HepG2 (cell line): Measurements from ENCODE around the gene CLDN7. TPM values are rescaled to one million over a fixed set of nuclear protein-coding genes. Genes with fewer than 3 reads are reported as not detected.
A peak's percentile ranks its signal among the peaks of the same experiment; 100 is the strongest.

Source experiments
- CBX5 ChIP-seq: sonication (generic); formaldehyde crosslinking; IDR thresholded peaks from 2 replicates; pipeline ENCODE4 v1.4.0; 2020; ENCODE audit warnings: missing genetic modification reagents, borderline replicate concordance
- KDM2A ChIP-seq: sonication (generic); formaldehyde crosslinking; IDR thresholded peaks from 2 replicates; pipeline ENCODE4 v1.4.0; 2020; ENCODE audit warnings: low read depth, missing genetic modification reagents, borderline replicate concordance
- KMT2B ChIP-seq: IDR thresholded peaks from 2 replicates; pipeline ENCODE4 v1.6.1; 2016; ENCODE audit warnings: missing genetic modification reagents, missing compliant biosample characterization
- NFIC ChIP-seq: IDR thresholded peaks from 2 replicates; pipeline ENCODE4 v1.6.1; 2012; ENCODE audit warnings: mild to moderate bottlenecking, low read length, inconsistent platforms
- ZFY ChIP-seq: sonication (generic); formaldehyde crosslinking; IDR thresholded peaks from 2 replicates; pipeline ENCODE4 v1.4.0; 2020; ENCODE audit warnings: missing genetic modification reagents
- ZHX1 ChIP-seq: sonication (generic); formaldehyde crosslinking; IDR thresholded peaks from 2 replicates; pipeline ENCODE4 v1.8.1; 2022; ENCODE audit warnings: low read depth, mild to moderate bottlenecking, missing genetic modification reagents
- ZNF468 ChIP-seq: sonication (generic); formaldehyde crosslinking; IDR thresholded peaks from 2 replicates; pipeline ENCODE4 v1.8.0; 2022; ENCODE audit warnings: mild to moderate bottlenecking, moderate library complexity, missing genetic modification reagents
- ZNF501 ChIP-seq: sonication (generic); formaldehyde crosslinking; IDR thresholded peaks from 2 replicates; pipeline ENCODE4 v1.5.1; 2020; ENCODE audit warnings: mild to moderate bottlenecking, moderate library complexity, missing genetic modification reagents
- ZNF550 ChIP-seq: sonication (generic); formaldehyde crosslinking; IDR thresholded peaks from 2 replicates; pipeline ENCODE4 v1.4.0; 2020; ENCODE audit warnings: mild to moderate bottlenecking, missing genetic modification reagents, borderline replicate concordance
- ZNF629 ChIP-seq: sonication (generic); formaldehyde crosslinking; conservative IDR thresholded peaks from 2 replicates; pipeline ENCODE4 v1.5.0; 2020; ENCODE audit warnings: missing genetic modification reagents
- ZNF792 ChIP-seq: IDR thresholded peaks from 2 replicates; pipeline ENCODE4 v1.6.1; 2016
- polyA plus RNA-seq, 8 experiments: library from polyadenylated mRNA; depleted of rRNA in 3 of 8; stranded (reverse) in 7 of 8; unstranded in 1 of 8; fragments of >200 nt; fragmentation: Illumina TruSeq in 4 of 8; extraction: Trizol in 4 of 8; gene quantifications; 2 replicates each; pipeline versions ENCODE4 v1.2.1 to v1.2.3, GENCODE V29; 2011 to 2016; ENCODE audit warnings: low read depth in 4 of 8, missing spikeins in 1 of 8, mixed read lengths in 1 of 8; ENCODE audit not compliant: insufficient read depth in 1 of 8
- total RNA-seq, 5 experiments: library from RNA; depleted of rRNA; stranded (reverse); fragments of >200 nt; fragmentation: Illumina TruSeq; extraction: Trizol; gene quantifications; 2 replicates each; pipeline ENCODE4 v1.2.3, GENCODE V29; 2016; ENCODE audit warnings: low read depth in 1 of 5

The CLDN7 gene
- total and polyA plus RNA-seq, 2 of the 13 experiments (the other 11 are each of a cell fraction or from before 2014, with no cell fraction given): not detected

- TF ChIP-seq ZNF501 (CRISPR knock-in tag) (0 out of 2 replicates have a peak, but pooled peaks have one; percentile 28), ZNF792 (CRISPR knock-in tag) (peak; percentile 66; the same call in 1 of the 2 replicates), ZFY (CRISPR knock-in tag) (peak; percentile 34; the same call in 1 of the 2 replicates), KMT2B (CRISPR knock-in tag) (0 out of 2 replicates have a peak, but pooled peaks have one; percentile 38), NFIC (no peak), ZNF629 (CRISPR knock-in tag) (peak; percentile 75), CBX5 (no peak), ZNF550 (CRISPR knock-in tag) (no peak), KDM2A (CRISPR knock-in tag) (peak; percentile 82; the same call in 1 of the 2 replicates), ZNF468 (CRISPR knock-in tag) (0 out of 2 replicates have a peak, but pooled peaks have one; percentile 30), ZHX1 (CRISPR knock-in tag) (peak; percentile 62; the same call in 1 of the 2 replicates)
Observed at GRCh38 chr17:7296189-7296861, 34.0 kb upstream of the CLDN7 start (continued).
